ENCODE measurements around the gene CFAP92.

DNA sequence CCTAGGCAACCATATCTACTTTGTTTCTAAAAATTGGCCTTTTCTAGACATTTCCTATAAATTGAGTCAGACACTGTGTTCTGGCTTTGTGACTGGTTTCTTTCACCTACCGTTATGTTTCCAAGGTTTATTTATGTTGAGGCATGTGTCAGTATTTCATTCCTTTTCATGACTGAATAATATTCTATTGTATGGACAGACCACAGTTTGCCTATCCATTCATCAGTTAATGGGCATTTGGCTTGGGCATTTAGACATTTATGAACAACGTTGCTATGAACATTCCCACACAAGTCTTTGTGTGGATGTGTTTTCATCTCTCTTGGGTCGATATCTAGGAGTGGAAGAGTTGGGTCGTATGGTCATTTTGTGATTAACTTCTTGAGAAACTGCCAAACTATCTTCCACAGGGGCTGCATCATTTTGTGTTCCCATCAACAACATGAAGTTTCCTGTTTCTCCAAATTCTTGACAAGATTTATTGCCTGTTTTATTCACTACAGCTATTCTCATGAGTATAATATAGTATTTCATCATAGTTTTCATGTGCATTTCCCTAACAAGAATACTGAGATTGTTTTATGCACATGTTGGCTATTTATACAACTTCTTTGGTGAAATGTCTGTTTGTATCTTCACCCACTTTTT is 3.7 kb upstream of the CFAP92 start:
- TF ChIP-seq, protein P1, sequence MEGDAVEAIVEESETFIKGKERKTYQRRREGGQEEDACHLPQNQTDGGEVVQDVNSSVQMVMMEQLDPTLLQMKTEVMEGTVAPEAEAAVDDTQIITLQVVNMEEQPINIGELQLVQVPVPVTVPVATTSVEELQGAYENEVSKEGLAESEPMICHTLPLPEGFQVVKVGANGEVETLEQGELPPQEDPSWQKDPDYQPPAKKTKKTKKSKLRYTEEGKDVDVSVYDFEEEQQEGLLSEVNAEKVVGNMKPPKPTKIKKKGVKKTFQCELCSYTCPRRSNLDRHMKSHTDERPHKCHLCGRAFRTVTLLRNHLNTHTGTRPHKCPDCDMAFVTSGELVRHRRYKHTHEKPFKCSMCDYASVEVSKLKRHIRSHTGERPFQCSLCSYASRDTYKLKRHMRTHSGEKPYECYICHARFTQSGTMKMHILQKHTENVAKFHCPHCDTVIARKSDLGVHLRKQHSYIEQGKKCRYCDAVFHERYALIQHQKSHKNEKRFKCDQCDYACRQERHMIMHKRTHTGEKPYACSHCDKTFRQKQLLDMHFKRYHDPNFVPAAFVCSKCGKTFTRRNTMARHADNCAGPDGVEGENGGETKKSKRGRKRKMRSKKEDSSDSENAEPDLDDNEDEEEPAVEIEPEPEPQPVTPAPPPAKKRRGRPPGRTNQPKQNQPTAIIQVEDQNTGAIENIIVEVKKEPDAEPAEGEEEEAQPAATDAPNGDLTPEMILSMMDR (IDR thresholded peaks at IDR 0.05) = no peak
- no peak for TF ChIP-seq POLR2AphosphoS5 (IDR thresholded peaks at IDR 0.05)

Measured in breast epithelium (tissue), 3 donors.